Activated CD8-positive, alpha-beta T cell treated with anti-CD3 and anti-CD28 coated beads for 36 hours (primary cell): ENCODE results near the gene UNC45A. TPM values are rescaled to one million over a fixed set of nuclear protein-coding genes. Genes with fewer than 3 reads are reported as not detected.

ENCODE experiments used
- ATAC-seq: fragments of 200-7000 bp; cut with Tn5 transposase; one replicate; pipeline ENCODE4 v1.10.0; 2021; ENCODE audit warnings: mild to moderate bottlenecking, moderate library complexity
- CTCF ChIA-PET: fragments of 350-600 bp; sonication (Branson Sonifier 250); formaldehyde crosslinking; loops from one replicate; lab custom pipeline; 2021; ENCODE audit warnings: antibody characterized with exemption; lab: Charles Lee
- POLR2A ChIA-PET: fragments of 350-600 bp; sonication (Branson Sonifier 250); formaldehyde crosslinking; loops from one replicate; lab custom pipeline; 2021; ENCODE audit warnings: antibody characterized with exemption; lab: Charles Lee
- DNase-seq: peaks from one replicate; pipeline ENCODE4 v3.0.0-alpha.2; 2020
- H3K27ac Mint-ChIP-seq: one replicate; pipeline ENCODE4 v1.8.0; 2021; ENCODE audit warnings: mild to moderate bottlenecking, mixed read lengths
- H3K27me3 Mint-ChIP-seq: one replicate; pipeline ENCODE4 v1.8.0; 2021; ENCODE audit warnings: mixed read lengths
- H3K36me3 Mint-ChIP-seq: one replicate; pipeline ENCODE4 v1.8.0; 2021; ENCODE audit warnings: low read depth, mixed read lengths
- H3K4me1 Mint-ChIP-seq: one replicate; pipeline ENCODE4 v1.8.0; 2021; ENCODE audit warnings: low read depth, mixed read lengths
- H3K4me3 Mint-ChIP-seq: one replicate; pipeline ENCODE4 v1.8.0; 2021; ENCODE audit warnings: mild to moderate bottlenecking, moderate library complexity, mixed read lengths
- H3K9me3 Mint-ChIP-seq: one replicate; pipeline ENCODE4 v1.8.0; 2021; ENCODE audit warnings: mixed read lengths
- CTCF ChIP-seq: fragments of 200-600 bp; IDR thresholded peaks from one replicate; pipeline ENCODE4 v1.8.0; 2022; ENCODE audit warnings: antibody characterized with exemption, mild to moderate bottlenecking
- intact Hi-C: fragments of 100-400 bp; cut with micrococcal nuclease; formaldehyde crosslinking; loops from one replicate; pipeline ENCODE4 v1.10.0; 2022
- total RNA-seq, 2 experiments: library from RNA; stranded (reverse); gene quantifications; one replicate each; pipeline ENCODE4 v1.2.3, GENCODE V29; 2021

The UNC45A gene
- total RNA-seq, 2 experiments from 2014 or later, result 65.0 to 66.8 TPM

- no peaks in the 10 kb centered on the region for H3K27me3 Mint-ChIP-seq
- H3K9me3 Mint-ChIP-seq, result no peaks in the 10 kb centered on the region
- CTCF ChIA-PET, result interaction anchor here (0.7 to 5.4 kb wide), 5 partner anchors 11 to 62 kb away, joined by 3 to 32 read pairs (median 5); no protein-coding TSS in a partner anchor
- peaks cover 16% of the 10 kb centered on the region for H3K4me1 Mint-ChIP-seq
- POLR2A ChIA-PET, result interaction anchor here (0.9 to 1.3 kb wide), 2 partner anchors 8 to 15 kb away, joined by 3 read pairs; no protein-coding TSS in a partner anchor
- ATAC-seq, result no peak
- intact Hi-C loops, result no loop called here
- TF ChIP-seq CTCF, result no peak
- H3K27ac Mint-ChIP-seq, result no peak overlapping the region
- H3K4me3 Mint-ChIP-seq, result no peak overlapping the region
- DNase-seq, result no peak
- H3K36me3 Mint-ChIP-seq, result peaks cover 25% of the 10 kb centered on the region
These were observed 52.6 kb downstream of the UNC45A start for GRCh38 chr15:90987561-90988141.

- no peaks in the 10 kb centered on the region for H3K27me3 Mint-ChIP-seq
- ChIA-PET CTCF (interaction anchor here (0.7 to 1.8 kb wide), 2 partner anchors 32 to 45 kb away, joined by 5 read pairs; no protein-coding TSS in a partner anchor), POLR2A (interaction anchor here (1.3 kb wide), 1 partner anchor 9 kb away, joined by 3 read pairs; no protein-coding TSS in a partner anchor)
- no peaks in the 10 kb centered on the region for H3K9me3 Mint-ChIP-seq
- intact Hi-C loops, result no loop called here
- H3K4me3 Mint-ChIP-seq, result no peak overlapping the region
- H3K27ac Mint-ChIP-seq, result no peak overlapping the region
- peaks cover 20% of the 10 kb centered on the region for H3K4me1 Mint-ChIP-seq
- no peak for ATAC-seq
- H3K36me3 Mint-ChIP-seq, result peaks cover 24% of the 10 kb centered on the region
- DNase-seq, result no peak
- TF ChIP-seq CTCF, result no peak
These were observed 53.2 kb downstream of the UNC45A start for GRCh38 chr15:90988296-90988695.

GRCh38 chr15:90989040-90989768 is 54.1 kb downstream of the UNC45A start:
- Mint-ChIP-seq H3K9me3 (no peaks in the 10 kb centered on the region), H3K27ac (no peak overlapping the region), H3K4me3 (no peak overlapping the region), H3K36me3 (peaks cover 21% of the 10 kb centered on the region), H3K4me1 (peaks cover 23% of the 10 kb centered on the region), H3K27me3 (no peaks in the 10 kb centered on the region)
- ChIA-PET POLR2A (interaction anchor here (1.0 to 1.3 kb wide), 2 partner anchors 8 to 34 kb away, joined by 3 read pairs; partner anchors contain the start of gene VPS33B), CTCF (interaction anchor here (1.0 to 1.8 kb wide), 3 partner anchors 11 to 44 kb away, joined by 3 to 5 read pairs (median 3); no protein-coding TSS in a partner anchor)
- ATAC-seq, result no peak
- DNase-seq, result no peak
- no peak for TF ChIP-seq CTCF
- intact Hi-C loops, result no loop called here

- ATAC-seq, result no peak
- ChIA-PET POLR2A (interaction anchor here (1.3 kb wide), 1 partner anchor 32 kb away, joined by 3 read pairs; the partner anchor contains the start of gene VPS33B), CTCF (interaction anchor here (1.1 kb wide), 1 partner anchor 12 kb away, joined by 3 read pairs; no protein-coding TSS in a partner anchor)
- no peaks in the 10 kb centered on the region for H3K9me3 Mint-ChIP-seq
- H3K4me3 Mint-ChIP-seq, result no peak overlapping the region
- H3K27ac Mint-ChIP-seq, result no peak overlapping the region
- no peak for DNase-seq
- no peak for TF ChIP-seq CTCF
- H3K4me1 Mint-ChIP-seq, result peaks cover 25% of the 10 kb centered on the region
- H3K27me3 Mint-ChIP-seq, result no peaks in the 10 kb centered on the region
- H3K36me3 Mint-ChIP-seq, result peaks cover 16% of the 10 kb centered on the region
- intact Hi-C loops, result no loop called here
These were observed 55.4 kb downstream of the UNC45A start for GRCh38 chr15:90990446-90990845.
